Measurements from ENCODE around the gene FOXP2.

Gene FOXP2

GRCh38 chr7:114426382-114426781, 11.8 kb downstream of the FOXP2 start:
- Histone ChIP-seq H3K27ac (no peak overlapping the region), H3K4me1 (ENCODE audit: control insufficient read depth in 1 of 2, insufficient read depth in 1 of 2, low read depth in 1 of 2, low read length in 1 of 2) (no peaks in the 10 kb centered on the region), H3K27me3 (no peaks in the 10 kb centered on the region), H3K36me3 (no peaks in the 10 kb centered on the region), H3K9me3 (no peaks in the 10 kb centered on the region), H3K4me3 (ENCODE audit: low read depth in 1 of 2, low read length in 1 of 2) (no peak overlapping the region)
- TF ChIP-seq CTCF (IDR thresholded peaks at IDR 0.05): no peak

GRCh38 chr7:114426824-114427223, 12.2 kb downstream of the FOXP2 start:
- H3K9me3 ChIP-seq: no peaks in the 10 kb centered on the region
- H3K27me3 ChIP-seq: no peaks in the 10 kb centered on the region
- H3K4me3 ChIP-seq (ENCODE audit: low read depth in 1 of 2, low read length in 1 of 2): no peak overlapping the region
- no peaks in the 10 kb centered on the region for H3K36me3 ChIP-seq
- TF ChIP-seq CTCF (IDR thresholded peaks at IDR 0.05): no peak
- no peaks in the 10 kb centered on the region for H3K4me1 ChIP-seq (ENCODE audit: control insufficient read depth in 1 of 2, insufficient read depth in 1 of 2, low read depth in 1 of 2, low read length in 1 of 2)
- H3K27ac ChIP-seq: no peak overlapping the region

GRCh38 chr7:114428211-114428610, 13.6 kb downstream of the FOXP2 start:
- no peaks in the 10 kb centered on the region for H3K36me3 ChIP-seq
- no peak for TF ChIP-seq CTCF (IDR thresholded peaks at IDR 0.05)
- H3K27ac ChIP-seq: no peak overlapping the region
- no peaks in the 10 kb centered on the region for H3K27me3 ChIP-seq
- no peak overlapping the region for H3K4me3 ChIP-seq (ENCODE audit: low read depth in 1 of 2, low read length in 1 of 2)
- no peaks in the 10 kb centered on the region for H3K9me3 ChIP-seq
- no peaks in the 10 kb centered on the region for H3K4me1 ChIP-seq (ENCODE audit: control insufficient read depth in 1 of 2, insufficient read depth in 1 of 2, low read depth in 1 of 2, low read length in 1 of 2)

- Histone ChIP-seq H3K27me3 (no peaks in the 10 kb centered on the region), H3K4me1 (ENCODE audit: control insufficient read depth in 1 of 2, insufficient read depth in 1 of 2, low read depth in 1 of 2, low read length in 1 of 2) (no peaks in the 10 kb centered on the region), H3K9me3 (no peaks in the 10 kb centered on the region), H3K4me3 (ENCODE audit: low read depth in 1 of 2, low read length in 1 of 2) (no peak overlapping the region), H3K36me3 (no peaks in the 10 kb centered on the region), H3K27ac (no peak overlapping the region)
- TF ChIP-seq CTCF (IDR thresholded peaks at IDR 0.05): no peak
Observed at GRCh38 chr7:114431189-114431588, 16.6 kb downstream of the FOXP2 start.

- H3K4me3 ChIP-seq (ENCODE audit: low read depth in 1 of 2, low read length in 1 of 2): no peak overlapping the region
- no peak for TF ChIP-seq CTCF (IDR thresholded peaks at IDR 0.05)
- H3K27me3 ChIP-seq: no peaks in the 10 kb centered on the region
- H3K4me1 ChIP-seq (ENCODE audit: control insufficient read depth in 1 of 2, insufficient read depth in 1 of 2, low read depth in 1 of 2, low read length in 1 of 2): peaks cover 0 to 1% of the 10 kb centered on the region in 2 experiments
- H3K9me3 ChIP-seq: no peaks in the 10 kb centered on the region
- H3K27ac ChIP-seq: no peak overlapping the region
- H3K36me3 ChIP-seq: no peaks in the 10 kb centered on the region
Observed at GRCh38 chr7:114432061-114432460, 17.4 kb downstream of the FOXP2 start.

GRCh38 chr7:114432703-114433102, 18.1 kb downstream of the FOXP2 start:
- Histone ChIP-seq H3K4me3 (ENCODE audit: low read depth in 1 of 2, low read length in 1 of 2) (no peak overlapping the region), H3K9me3 (no peaks in the 10 kb centered on the region), H3K4me1 (ENCODE audit: control insufficient read depth in 1 of 2, insufficient read depth in 1 of 2, low read depth in 1 of 2, low read length in 1 of 2) (peaks cover 0 to 3% of the 10 kb centered on the region in 2 experiments), H3K27me3 (no peaks in the 10 kb centered on the region), H3K36me3 (no peaks in the 10 kb centered on the region), H3K27ac (no peak overlapping the region)
- TF ChIP-seq CTCF (IDR thresholded peaks at IDR 0.05): no peak

All from neutrophil (primary cell).